K562 (cell line): Measurements from ENCODE around the gene INPP4B. TPM values are rescaled to one million over a fixed set of nuclear protein-coding genes. Genes with fewer than 3 reads are reported as not detected.

Source experiments
- ATAC-seq: fragments of 200-7000 bp; cut with Tn5 transposase; 3 replicates; pipeline ENCODE4 v1.9.1; 2020; ENCODE audit warnings: moderate library complexity
- BruUV-seq: library from RNA; stranded (reverse); fragments of 400-500 nt; replicated peaks from 2 replicates; lab custom pipeline; 2021; lab: Mats Ljungman, UMichigan
- CTCF ChIA-PET: fragments of 300-600 bp; formaldehyde crosslinking; extraction: SDS; loops from one replicate; lab custom pipeline; 2021; ENCODE audit warnings: low intra/inter-chr PET ratio; lab: Yijun Ruan, JAX
- POLR2A ChIA-PET: fragments of 300-600, 350-650 bp; sonication (Branson Sonifier 250); formaldehyde crosslinking; extraction: SDS; loops from one replicate; lab custom pipeline; 2021; ENCODE audit warnings: antibody characterized with exemption, inconsistent platforms; lab: Yijun Ruan, JAX
- DNase-seq, 4 experiments: peaks; one replicate each; pipeline versions ENCODE4 v3.0.0 to v3.0.0-alpha.2; 2011 to 2018; ENCODE audit warnings: low spot score in 3 of 4, mixed read lengths in 3 of 4; ENCODE audit errors: extremely low read depth in 1 of 4
- FAIRE-seq: peaks from 2 replicates; lab custom pipeline; 2011; peaks lifted over from hg19 to GRCh38; lab: Jason Lieb, UNC
- H2AFZ ChIP-seq: 2 replicates; pipeline ENCODE4 v1.6.0; 2011; ENCODE audit warnings: low read depth, low read length, control low read depth, inconsistent platforms
- H3K27ac ChIP-seq: fragments of 200-600 bp; 3 replicates; pipeline ENCODE4 v1.8.0; 2011; ENCODE audit warnings: low read depth, mild to moderate bottlenecking, control low read depth, inconsistent platforms, low read length, moderate library complexity, mixed read lengths; ENCODE audit errors: extremely low read depth
- H3K27me3 ChIP-seq, 2 experiments: fragments of 300-600 bp in 1 of 2; 2 replicates in 1 of 2; 3 replicates in 1 of 2; pipeline versions ENCODE4 v1.6.0 to v1.8.0; 2011; ENCODE audit warnings: inconsistent platforms in 2 of 2, low read length in 2 of 2, mild to moderate bottlenecking in 1 of 2, mixed read lengths in 1 of 2, moderate library complexity in 1 of 2; ENCODE audit not compliant: control insufficient read depth in 2 of 2, insufficient read depth in 2 of 2
- H3K36me3 ChIP-seq: fragments of 300-600 bp; 3 replicates; pipeline ENCODE4 v1.8.0; 2011; ENCODE audit warnings: mild to moderate bottlenecking, low read length, inconsistent platforms; ENCODE audit not compliant: control insufficient read depth, insufficient read depth
- H3K4me1 ChIP-seq, 2 experiments: fragments of 200-600 bp in 1 of 2; replicated peaks in 1 of 2; 2 replicates in 1 of 2; 3 replicates in 1 of 2; pipeline versions ENCODE4 v1.5.1 to v1.8.0; 2011; ENCODE audit warnings: inconsistent platforms in 2 of 2, low read length in 2 of 2, mild to moderate bottlenecking in 1 of 2, mixed read lengths in 1 of 2, moderate library complexity in 1 of 2; ENCODE audit not compliant: control insufficient read depth in 2 of 2, insufficient read depth in 2 of 2
- H3K4me2 ChIP-seq: 2 replicates; pipeline ENCODE4 v1.6.1; 2011; ENCODE audit warnings: low read length, control low read depth, inconsistent platforms, mixed read lengths; ENCODE audit not compliant: insufficient read depth
- H3K4me3 ChIP-seq: fragments of 200-600 bp; sonication (generic), shearing (Covaris generic); 2 replicates; pipeline ENCODE4 v1.5.1; 2016; ENCODE audit warnings: control low read depth, inconsistent platforms
- H3K79me2 ChIP-seq: fragments of 200-600 bp; 3 replicates; pipeline ENCODE4 v1.8.0; 2011; ENCODE audit warnings: low read length, inconsistent platforms; ENCODE audit not compliant: control insufficient read depth, insufficient read depth
- H3K9ac ChIP-seq, 2 experiments: 2 replicates each; pipeline versions ENCODE4 v1.6.0 to v1.6.1; 2011; ENCODE audit warnings: low read depth in 2 of 2, low read length in 2 of 2, control low read depth in 1 of 2, inconsistent platforms in 1 of 2, mild to moderate bottlenecking in 1 of 2, mixed read lengths in 1 of 2; ENCODE audit not compliant: insufficient read depth in 1 of 2
- H3K9me1 ChIP-seq: one replicate; pipeline ENCODE4 v1.6.0; 2011; ENCODE audit warnings: inconsistent platforms, mild to moderate bottlenecking, low read length, moderate library complexity; ENCODE audit not compliant: control insufficient read depth, insufficient read depth
- H3K9me3 ChIP-seq: replicated peaks from 2 replicates; pipeline ENCODE4 v1.5.1; 2011; ENCODE audit warnings: low read depth, low read length, inconsistent platforms; ENCODE audit not compliant: control insufficient read depth, insufficient read depth
- H4K20me1 ChIP-seq: replicated peaks from 2 replicates; pipeline ENCODE4 v1.6.1; 2011; ENCODE audit warnings: low read length, inconsistent platforms, mixed read lengths; ENCODE audit not compliant: control insufficient read depth, insufficient read depth
- EP300 ChIP-seq: IDR thresholded peaks from 2 replicates; pipeline ENCODE4 v1.6.1; 2012; ENCODE audit warnings: low read length, improper control_type of control experiment
- ESRRA ChIP-seq: fragments of 450-650 bp; IDR thresholded peaks from 2 replicates; pipeline ENCODE4 v1.6.1; 2014; ENCODE audit warnings: low read depth, mild to moderate bottlenecking, moderate library complexity, borderline replicate concordance
- IFI16 ChIP-seq: fragments of 250-450 bp; sonication (Bioruptor Pico); IDR thresholded peaks from 2 replicates; pipeline ENCODE4 v2.1.2; 2022; ENCODE audit warnings: mild to moderate bottlenecking, inconsistent platforms
- L3MBTL2 ChIP-seq: fragments of 450-650 bp; IDR thresholded peaks from 2 replicates; pipeline ENCODE4 v1.6.1; 2016; ENCODE audit warnings: mild to moderate bottlenecking, moderate library complexity
- NFRKB ChIP-seq: fragments of 450-650 bp; IDR thresholded peaks from 2 replicates; pipeline ENCODE4 v1.6.1; 2016; ENCODE audit warnings: low read depth
- NR2C2 ChIP-seq, 2 experiments: fragments of 200-800 bp in 1 of 2; sonication (Bioruptor generic) in 1 of 2; sonication (generic) in 1 of 2; formaldehyde crosslinking in 1 of 2; IDR thresholded peaks; 2 replicates each; pipeline versions ENCODE4 v1.6.1 to v1.8.0; 2016 to 2022; ENCODE audit warnings: mild to moderate bottlenecking in 1 of 2, missing compliant biosample characterization in 1 of 2, missing genetic modification characterization in 1 of 2, missing genetic modification reagents in 1 of 2
- PHF21A ChIP-seq: fragments of 450-650 bp; IDR thresholded peaks from 2 replicates; pipeline ENCODE4 v1.6.1; 2017; ENCODE audit warnings: low read depth, borderline replicate concordance
- SP1 ChIP-seq: sonication (generic); formaldehyde crosslinking; IDR thresholded peaks from 2 replicates; pipeline ENCODE4 v1.8.1; 2022; ENCODE audit warnings: mild to moderate bottlenecking, missing genetic modification reagents
- TCFL5 ChIP-seq: fragments of 250-450 bp; sonication (Bioruptor Pico); conservative IDR thresholded peaks from 2 replicates; pipeline ENCODE4 v1.6.1; 2021; ENCODE audit warnings: mild to moderate bottlenecking, moderate library complexity, matching md5 sums
- YBX1 ChIP-seq: fragments of 450-650 bp; IDR thresholded peaks from 2 replicates; pipeline ENCODE4 v1.7.1; 2016; ENCODE audit warnings: mild to moderate bottlenecking
- WGBS: fragments of 100-300 bp; shearing (Covaris generic); methylation state at CpG from one replicate; pipeline ENCODE4 v1.1.6; 2016; ENCODE audit warnings: low coverage, mixed read lengths; ENCODE audit not compliant: insufficient coverage; ENCODE audit errors: missing lambda C conversion rate; 5-methylcytosine and 5-hydroxymethylcytosine counted together
- in situ Hi-C: fragments of 300-500 bp; cut with MboI; formaldehyde crosslinking; loops from 4 replicates; pipeline ENCODE4 v1.15.0; 2018; ENCODE audit warnings: inconsistent platforms, mixed read lengths
- intact Hi-C: fragments of 100-400 bp; cut with micrococcal nuclease; formaldehyde crosslinking; loops from 2 replicates; pipeline ENCODE4 v1.14.2; 2022
- polyA plus RNA-seq, 8 experiments: library from polyadenylated mRNA; depleted of rRNA in 4 of 8; stranded (reverse) in 5 of 8; unstranded in 3 of 8; fragments of >200 nt; fragmentation: Nextera tagmentation in 2 of 8; fragmentation: Illumina TruSeq in 1 of 8; extraction: Ambion mirVana in 2 of 8; extraction: Trizol in 1 of 8; gene quantifications; 2 replicates each; pipeline versions ENCODE4 v1.2.1 to v1.2.3, GENCODE V29; 2011 to 2014; ENCODE audit warnings: inconsistent platforms in 1 of 8, missing spikeins in 1 of 8
- total RNA-seq, 7 experiments: library from RNA; depleted of rRNA in 6 of 7; stranded (reverse); fragments of >200 nt in 6 of 7; fragmentation: Illumina TruSeq in 2 of 7; extraction: Trizol in 2 of 7; gene quantifications; 2 replicates each; pipeline versions ENCODE4 v1.2.1 to v1.2.3, GENCODE V29; 2011 to 2021; ENCODE audit warnings: low replicate concordance in 1 of 7
- TF ChIP-seq, protein P1 (sequence below): fragments of 150-350 bp; conservative IDR thresholded peaks from 2 replicates; pipeline ENCODE4 v1.6.1; 2014; ENCODE audit warnings: low read length
- TF ChIP-seq, protein P2 (sequence below): fragments of 250-450 bp; sonication (Bioruptor Pico); IDR thresholded peaks from 2 replicates; pipeline ENCODE4 v1.5.0; 2021; ENCODE audit warnings: mild to moderate bottlenecking, moderate library complexity

INPP4B gene
- total and polyA plus RNA-seq, 9 of the 15 experiments (the other 6 are each of a cell fraction or from before 2014, with no cell fraction given): 0.04 to 0.11 TPM; not detected in 7

DNA sequence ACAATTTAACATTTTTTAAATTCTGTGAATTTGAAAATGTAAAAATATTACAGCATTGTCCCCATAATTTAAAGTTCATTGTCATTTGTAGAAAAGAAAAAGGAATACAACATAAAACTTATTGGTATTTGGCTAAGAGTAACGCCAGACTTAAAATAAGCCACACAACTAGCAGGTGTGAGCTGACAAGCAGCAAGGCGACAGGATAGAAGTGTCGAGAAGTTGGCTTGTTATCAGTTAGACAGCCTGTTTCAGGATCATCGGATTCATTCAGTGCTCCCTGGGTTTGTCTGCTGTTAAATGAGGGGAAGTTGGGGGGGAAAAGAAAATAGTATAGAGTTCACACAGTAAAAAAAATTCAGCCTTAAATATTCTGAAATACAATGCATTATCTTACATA, 816.1 kb downstream of the INPP4B start:
- no TSS peak for BruUV-seq
- no peak overlapping the region for H3K4me2 ChIP-seq
- no peak overlapping the region for H2AFZ ChIP-seq
- CTCF ChIA-PET: no interaction called here
- H3K4me1 ChIP-seq: no peaks in the 10 kb centered on the region
- no peak overlapping the region for H3K9ac ChIP-seq
- no peaks in the 10 kb centered on the region for H3K9me3 ChIP-seq
- in situ Hi-C loops: no loop called here
- FAIRE-seq: no peak
- TF ChIP-seq L3MBTL2 (no peak), TCFL5 (no peak), ESRRA (no peak), NFRKB (no peak), YBX1 (no peak), IFI16 (no peak), NR2C2 (CRISPR knock-in tag; IDR thresholded peaks at IDR 0.05) (no peak), NR2C2 (tag; IDR thresholded peaks at IDR 0.05) (no peak), SP1 (no peak), EP300 (no peak), PHF21A (no peak)
- TF ChIP-seq, protein P1, sequence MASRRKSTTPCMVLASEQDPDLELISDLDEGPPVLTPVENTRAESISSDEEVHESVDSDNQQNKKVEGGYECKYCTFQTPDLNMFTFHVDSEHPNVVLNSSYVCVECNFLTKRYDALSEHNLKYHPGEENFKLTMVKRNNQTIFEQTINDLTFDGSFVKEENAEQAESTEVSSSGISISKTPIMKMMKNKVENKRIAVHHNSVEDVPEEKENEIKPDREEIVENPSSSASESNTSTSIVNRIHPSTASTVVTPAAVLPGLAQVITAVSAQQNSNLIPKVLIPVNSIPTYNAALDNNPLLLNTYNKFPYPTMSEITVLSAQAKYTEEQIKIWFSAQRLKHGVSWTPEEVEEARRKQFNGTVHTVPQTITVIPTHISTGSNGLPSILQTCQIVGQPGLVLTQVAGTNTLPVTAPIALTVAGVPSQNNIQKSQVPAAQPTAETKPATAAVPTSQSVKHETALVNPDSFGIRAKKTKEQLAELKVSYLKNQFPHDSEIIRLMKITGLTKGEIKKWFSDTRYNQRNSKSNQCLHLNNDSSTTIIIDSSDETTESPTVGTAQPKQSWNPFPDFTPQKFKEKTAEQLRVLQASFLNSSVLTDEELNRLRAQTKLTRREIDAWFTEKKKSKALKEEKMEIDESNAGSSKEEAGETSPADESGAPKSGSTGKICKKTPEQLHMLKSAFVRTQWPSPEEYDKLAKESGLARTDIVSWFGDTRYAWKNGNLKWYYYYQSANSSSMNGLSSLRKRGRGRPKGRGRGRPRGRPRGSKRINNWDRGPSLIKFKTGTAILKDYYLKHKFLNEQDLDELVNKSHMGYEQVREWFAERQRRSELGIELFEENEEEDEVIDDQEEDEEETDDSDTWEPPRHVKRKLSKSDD: no peak
- TF ChIP-seq, protein P2, sequence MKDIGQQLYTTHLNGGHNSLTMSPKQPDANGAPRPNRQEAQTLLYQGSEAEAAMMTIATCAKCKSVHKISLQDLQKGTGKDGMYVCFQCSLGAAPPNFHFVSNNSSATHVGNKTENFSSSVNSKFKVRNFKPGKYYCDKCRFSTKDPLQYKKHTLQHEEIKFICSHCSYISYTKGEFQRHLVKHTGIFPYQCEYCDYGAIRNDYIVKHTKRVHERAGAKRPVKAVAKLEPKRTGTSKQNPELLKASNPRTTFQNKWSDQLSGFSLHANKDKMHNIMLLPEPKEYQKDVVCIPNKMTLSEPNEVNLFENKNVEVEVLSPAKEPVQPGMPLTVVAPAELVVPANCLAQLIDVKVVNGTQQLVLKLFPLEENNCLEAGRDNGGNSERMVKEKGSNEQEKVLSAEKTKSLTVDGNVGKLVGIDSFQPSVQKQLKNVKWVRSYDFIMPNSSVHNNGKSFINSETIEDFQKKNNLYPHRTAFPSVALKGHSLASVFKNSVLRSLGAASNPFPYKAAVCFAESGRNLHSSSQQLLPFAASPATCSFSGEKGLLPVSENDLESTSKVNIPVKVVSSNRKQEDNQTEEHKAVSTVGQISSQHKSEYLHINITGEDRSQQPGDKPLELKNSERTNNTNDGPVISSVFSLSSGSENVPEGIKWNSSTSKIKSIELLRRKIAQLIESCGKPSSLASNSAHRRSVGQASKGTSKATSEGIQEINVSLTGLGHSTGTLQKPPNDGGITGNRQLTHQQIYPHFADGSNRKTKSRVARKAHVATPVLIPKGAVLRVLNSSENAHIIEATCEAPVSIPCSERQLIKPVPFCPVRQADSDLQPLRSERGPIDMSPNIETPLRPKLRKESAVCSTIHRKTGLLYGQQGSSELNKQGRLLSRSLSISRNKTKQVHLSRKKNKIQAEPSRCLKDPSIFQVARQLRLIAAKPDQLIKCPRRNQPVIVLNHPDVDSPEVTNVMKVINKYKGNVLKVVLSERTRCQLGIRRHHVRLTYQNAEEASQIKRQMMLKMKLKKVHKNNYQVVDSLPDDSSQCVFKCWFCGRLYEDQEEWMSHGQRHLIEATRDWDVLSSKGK (CRISPR knock-in tag): no peak
- TF ChIP-seq, all 486 proteins: peak for 0
- ATAC-seq (no peak), DNase-seq (no peak)
- POLR2A ChIA-PET: no interaction called here
- H3K9me1 ChIP-seq: no peaks in the 10 kb centered on the region
- no peak overlapping the region for H3K27ac ChIP-seq
- H3K27me3 ChIP-seq: no peaks in the 10 kb centered on the region
- H4K20me1 ChIP-seq: no peaks in the 10 kb centered on the region
- intact Hi-C loops: no loop called here
- no peaks in the 10 kb centered on the region for H3K79me2 ChIP-seq
- H3K4me3 ChIP-seq: no peak overlapping the region
- H3K36me3 ChIP-seq: no peaks in the 10 kb centered on the region
- whole genome bisulfite sequencing: 0% methylated on average over 4 of the region's 4 CpGs
